Loucy (cell line): ENCODE measurements around the gene MAN2B2.

Experiments
- EZH2phosphoT487 ChIP-seq: fragments of 200-600 bp; IDR thresholded peaks from 2 replicates; pipeline ENCODE4 v1.6.1; 2018; ENCODE audit warnings: antibody characterized with exemption, mild to moderate bottlenecking, moderate library complexity, borderline replicate concordance
- TF ChIP-seq, protein P1 (sequence below): fragments of 200-600 bp; sonication (generic); conservative IDR thresholded peaks from 2 replicates; pipeline ENCODE4 v1.5.1; 2014; ENCODE audit warnings: mild to moderate bottlenecking, antibody characterized with exemption, low read length

DNA sequence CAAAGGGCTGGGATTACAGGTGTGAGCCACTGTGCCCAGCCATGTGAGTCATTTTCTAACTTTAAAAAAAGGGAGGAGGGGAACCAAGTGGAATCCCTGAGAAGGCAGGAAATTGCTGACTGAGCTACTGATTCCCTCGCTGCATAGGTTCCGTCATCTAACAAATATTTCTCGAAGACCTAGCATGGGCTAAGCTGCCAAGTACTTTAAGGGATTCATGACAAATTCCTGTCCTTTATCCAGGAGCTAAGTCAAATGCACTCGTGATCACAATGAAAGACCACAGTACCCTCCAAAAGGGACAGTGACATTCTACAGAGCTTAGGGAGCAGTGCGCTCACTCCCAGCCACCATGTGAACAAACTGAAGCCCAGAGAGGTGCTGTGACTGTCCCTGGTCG is 33.2 kb upstream of the MAN2B2 start:
- TF ChIP-seq, protein P1, sequence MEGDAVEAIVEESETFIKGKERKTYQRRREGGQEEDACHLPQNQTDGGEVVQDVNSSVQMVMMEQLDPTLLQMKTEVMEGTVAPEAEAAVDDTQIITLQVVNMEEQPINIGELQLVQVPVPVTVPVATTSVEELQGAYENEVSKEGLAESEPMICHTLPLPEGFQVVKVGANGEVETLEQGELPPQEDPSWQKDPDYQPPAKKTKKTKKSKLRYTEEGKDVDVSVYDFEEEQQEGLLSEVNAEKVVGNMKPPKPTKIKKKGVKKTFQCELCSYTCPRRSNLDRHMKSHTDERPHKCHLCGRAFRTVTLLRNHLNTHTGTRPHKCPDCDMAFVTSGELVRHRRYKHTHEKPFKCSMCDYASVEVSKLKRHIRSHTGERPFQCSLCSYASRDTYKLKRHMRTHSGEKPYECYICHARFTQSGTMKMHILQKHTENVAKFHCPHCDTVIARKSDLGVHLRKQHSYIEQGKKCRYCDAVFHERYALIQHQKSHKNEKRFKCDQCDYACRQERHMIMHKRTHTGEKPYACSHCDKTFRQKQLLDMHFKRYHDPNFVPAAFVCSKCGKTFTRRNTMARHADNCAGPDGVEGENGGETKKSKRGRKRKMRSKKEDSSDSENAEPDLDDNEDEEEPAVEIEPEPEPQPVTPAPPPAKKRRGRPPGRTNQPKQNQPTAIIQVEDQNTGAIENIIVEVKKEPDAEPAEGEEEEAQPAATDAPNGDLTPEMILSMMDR = no peak
- TF ChIP-seq EZH2phosphoT487 = no peak
